Measurements from ENCODE around the gene DNAH6.
"Not testable (repeated sequence)": the region's sequence is repeated elsewhere in the genome, so short reads cannot be mapped to it uniquely, and the experiment has no call there.

Gene DNAH6

DNA sequence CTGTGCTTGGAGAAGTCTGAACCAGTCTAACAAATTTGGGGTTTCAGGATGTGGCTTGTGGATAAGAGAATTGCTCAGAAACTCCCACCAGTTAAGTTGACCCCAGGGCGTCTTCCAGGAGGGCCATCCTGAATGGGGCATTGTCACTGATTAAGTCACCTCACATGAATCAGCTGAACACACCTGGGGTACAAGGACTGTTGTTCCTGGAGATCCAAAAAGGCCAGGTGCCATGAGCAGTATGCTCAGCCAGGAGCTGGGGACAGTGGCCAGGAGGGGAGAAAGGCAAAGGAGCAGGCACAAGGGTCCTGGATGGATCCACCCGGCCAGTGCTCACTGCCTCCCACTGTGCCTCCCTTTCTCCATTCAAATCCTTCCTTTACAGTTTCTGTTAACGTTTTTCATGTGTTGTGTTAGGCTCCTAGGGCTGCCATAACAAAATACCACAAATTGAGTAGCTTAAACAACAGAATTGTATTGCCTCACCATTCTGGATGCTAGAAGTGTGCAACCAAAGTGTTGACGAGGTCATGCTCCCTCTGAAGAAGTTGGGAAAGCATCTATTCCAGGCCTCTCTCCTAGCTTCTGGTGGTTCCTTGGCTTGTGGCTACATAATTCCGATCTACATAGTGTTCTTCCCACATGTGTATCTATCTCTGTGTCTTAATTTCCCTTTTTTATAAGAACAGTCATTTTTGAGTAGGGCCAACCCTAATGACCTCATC is 331.2 kb downstream of the DNAH6 start:
- no peak for DNase-seq

DNA sequence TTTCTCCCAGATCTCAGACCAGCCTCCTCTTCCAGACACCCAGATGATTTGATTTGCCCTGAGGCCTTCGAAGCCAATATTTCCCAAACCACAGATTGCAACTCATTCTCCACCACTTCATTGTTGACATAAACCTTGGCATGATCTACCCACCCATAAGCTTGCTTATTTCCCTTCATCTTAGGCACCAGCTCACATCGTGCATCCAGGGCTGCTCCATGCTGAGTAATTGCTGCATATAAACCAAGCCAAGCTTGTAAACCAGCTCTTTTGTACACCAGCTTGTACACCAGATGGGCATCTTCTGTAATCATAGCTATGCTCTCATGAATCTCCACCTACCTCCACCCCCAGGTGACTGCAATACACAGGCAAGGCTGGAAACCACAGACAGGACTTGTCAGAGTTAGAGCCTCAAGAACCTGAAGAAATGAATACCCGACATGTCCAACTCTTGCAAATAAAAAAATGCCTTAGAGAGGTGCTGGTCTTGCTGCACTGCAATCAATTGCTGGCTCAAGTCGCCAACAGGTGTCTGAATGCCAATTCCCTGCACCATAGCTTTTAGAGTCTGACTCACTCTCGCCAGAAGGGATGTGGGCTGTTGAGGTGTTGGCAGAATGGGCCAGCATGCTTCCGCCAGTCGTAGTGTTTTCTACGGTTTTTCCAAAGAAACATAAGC is 333.1 kb downstream of the DNAH6 start:
- peak; percentile 34 for DNase-seq

DNA sequence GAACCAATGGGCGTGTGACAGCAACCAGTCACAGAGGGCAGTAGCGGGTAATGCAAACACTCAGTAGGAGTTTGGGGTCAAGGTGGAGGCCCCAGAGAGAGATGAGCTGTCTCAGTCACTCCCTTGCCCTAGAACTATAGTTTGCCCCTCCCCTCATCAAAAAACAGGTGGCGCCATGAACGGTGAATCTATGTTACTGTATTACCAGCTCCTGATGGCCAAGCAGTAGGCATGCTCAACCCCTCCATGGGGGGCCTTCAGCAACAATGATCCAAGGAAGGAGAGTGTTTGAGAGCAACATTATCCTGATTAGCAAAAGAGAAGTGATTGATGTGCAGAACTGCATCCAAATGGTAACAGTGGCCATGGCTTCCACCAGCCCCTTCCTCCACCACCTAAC is 334.2 kb downstream of the DNAH6 start:
- no peak for DNase-seq

DNA sequence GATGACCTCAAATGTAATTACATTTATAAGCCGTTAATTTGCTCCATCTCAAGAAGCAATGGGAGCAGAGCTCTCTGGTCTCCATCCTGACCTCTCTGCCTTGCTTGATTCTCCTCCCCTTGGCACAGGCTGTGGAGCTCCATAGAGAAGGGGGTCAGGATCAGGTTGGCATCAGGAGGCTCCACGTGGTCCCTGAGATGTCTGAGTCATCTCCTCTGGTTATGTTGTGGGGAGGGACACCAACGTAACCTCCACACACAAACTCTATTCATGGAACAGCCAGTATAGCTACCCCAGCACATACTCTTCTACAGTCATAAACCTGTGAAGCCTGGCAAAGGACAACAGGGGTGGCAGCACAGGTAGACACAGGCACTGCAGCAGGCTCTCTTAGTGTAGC is 335.6 kb downstream of the DNAH6 start:
- DNase-seq: no peak

DNA sequence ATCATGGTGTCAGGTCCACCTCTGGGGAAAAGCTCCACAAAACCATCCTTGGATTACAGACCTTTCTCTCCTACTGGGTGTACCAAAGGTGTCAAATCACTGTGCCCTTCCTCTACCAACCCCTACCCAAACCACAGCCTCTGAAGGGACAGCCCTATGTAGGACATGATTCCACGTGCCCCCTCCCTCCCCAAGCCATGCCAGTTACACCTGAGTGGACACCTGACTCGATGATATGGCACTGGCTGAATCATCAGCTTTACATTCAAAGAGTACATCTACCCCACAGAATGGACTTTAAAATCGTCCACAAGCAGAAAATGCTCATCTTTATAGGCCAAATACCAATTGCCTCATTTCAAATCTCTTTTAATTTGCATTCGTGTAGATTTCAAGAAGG is 338.6 kb downstream of the DNAH6 start:
- no peak for DNase-seq

DNA sequence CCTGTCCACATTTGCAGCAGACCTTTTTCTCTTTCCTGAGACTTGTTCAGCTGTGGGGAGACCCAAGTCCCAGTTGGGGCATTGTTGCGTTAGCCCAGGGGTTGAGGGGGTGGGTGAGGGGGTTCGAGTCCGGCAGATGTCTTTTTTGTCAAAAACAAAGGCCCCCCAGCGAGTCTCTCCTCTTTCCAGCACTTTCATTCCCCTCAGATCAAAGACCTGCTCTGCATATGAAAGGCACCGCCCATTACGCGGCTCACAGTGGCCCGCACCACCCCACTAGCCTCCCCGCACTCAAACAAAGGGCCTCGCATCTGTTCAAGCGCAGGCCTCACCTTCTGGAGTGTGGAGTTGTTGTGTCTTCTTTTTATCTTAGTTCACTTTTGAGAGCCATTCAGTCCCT is 339.4 kb downstream of the DNAH6 start:
- DNase-seq: no peak

DNA sequence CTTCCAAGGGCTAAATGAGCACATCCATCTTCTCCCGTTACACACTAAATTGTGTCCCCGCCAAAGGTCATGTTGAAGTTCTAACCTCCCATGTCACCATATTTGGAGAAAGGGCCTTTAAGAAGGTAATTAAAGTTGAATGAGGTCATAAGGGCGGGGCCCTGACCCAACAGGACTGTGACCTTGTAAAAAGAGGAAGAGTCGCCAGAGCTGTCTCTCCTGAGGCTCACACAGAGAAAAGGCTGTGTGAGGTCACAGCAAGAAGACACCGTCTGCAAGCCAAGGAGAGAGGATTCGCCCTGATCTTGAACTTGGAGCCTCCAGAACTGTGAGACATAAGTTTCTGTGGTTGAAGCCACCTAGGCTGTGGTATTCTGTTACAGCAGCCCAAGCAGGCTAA is 340.5 kb downstream of the DNAH6 start:
- DNase-seq: peak; percentile 60

DNA sequence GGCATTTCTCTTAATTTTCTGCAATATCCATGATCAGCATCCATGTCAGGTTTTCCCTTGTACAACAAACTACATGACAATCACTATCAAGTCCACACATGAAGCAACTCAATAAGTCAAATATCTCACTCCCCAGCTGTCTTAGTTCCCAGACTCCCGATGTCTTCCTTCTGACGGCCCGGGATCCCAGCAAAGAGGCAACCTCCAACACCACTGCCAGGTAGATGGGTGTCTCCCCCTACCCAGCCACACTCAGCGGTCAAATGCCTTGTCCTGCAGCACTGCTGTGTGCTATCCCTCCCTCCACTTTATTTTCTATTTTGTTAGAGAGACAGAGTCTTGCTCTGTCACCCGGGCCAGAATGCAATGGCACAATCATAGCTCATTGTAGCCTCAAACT is 341.3 kb downstream of the DNAH6 start:
- no peak for DNase-seq

DNA sequence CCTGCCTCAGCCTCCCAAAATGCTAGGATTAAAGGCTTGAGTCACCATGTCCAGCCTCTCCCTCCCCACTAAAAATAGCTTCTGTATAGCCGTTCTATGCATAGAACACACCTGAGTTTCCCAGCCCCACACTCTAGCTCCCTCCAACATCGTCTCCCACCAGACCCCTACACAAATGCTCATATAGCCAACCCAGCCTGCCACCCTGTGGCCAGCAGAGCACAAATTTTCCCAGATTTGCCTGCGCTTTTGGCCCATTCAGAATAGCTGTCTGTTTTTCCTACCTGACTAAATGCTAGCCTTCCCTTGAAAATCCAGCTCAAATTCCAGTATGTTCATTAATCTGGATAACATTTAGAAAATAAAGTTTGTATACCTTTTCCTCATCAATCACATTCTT is 341.8 kb downstream of the DNAH6 start:
- DNase-seq: no peak

DNA sequence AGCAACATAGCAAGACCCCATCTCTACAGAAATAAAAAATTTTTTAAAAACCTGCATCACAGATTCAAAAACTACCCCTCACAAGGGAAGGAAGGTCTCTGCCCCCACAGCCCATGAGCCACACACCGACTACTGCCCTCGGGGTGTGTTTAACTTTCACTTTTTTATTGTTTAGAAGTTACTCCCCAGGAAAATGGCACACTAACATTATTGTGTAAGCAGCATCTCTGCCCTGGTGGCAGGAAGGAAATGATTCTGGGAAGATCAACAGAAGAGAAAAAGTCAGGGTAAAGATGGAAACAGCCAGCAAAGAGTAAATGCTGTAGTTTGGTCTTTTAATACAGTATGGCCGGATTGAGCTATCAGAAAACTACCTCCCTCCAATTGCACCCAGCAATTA is 342.6 kb downstream of the DNAH6 start:
- no peak for DNase-seq

DNA sequence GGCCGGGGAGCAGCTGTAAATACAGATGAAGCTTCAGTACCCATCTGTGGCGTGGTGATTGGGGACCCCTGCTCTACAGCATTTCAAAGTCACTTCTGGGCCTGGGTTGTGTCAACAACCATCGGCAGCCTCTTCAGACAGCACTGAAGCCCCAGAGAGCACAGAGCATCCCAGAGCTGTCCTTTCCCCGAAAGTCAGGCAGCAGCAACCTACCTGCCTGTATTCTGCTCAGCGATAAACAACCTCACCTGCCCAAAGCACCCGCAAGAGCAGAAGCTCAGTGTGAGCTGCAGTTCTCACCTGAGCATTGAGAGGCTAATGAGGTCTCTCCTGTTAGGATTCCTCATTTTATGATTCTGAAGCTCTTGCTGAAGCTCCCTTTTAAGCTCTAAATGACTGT is 345.2 kb downstream of the DNAH6 start:
- DNase-seq: no peak

DNA sequence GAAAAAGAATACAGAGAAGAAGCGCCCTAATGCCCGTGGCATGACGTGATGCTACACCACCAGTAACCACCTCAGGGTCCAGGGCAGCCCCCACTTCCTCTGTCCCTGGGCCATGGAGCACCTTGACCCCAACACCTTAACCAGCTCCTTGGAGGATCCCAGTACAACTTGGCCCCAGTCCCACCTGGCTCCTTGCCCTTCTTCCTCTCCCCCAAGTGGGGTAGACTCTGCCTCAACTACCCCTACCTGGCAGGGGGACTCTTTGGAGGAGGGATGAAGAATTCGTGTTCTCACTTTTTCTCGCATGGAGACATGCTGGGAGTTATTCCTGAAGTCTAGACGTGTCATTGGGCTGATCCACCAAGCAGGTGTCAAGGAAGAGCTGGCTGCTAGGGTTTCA is 345.7 kb downstream of the DNAH6 start:
- DNase-seq: no peak

DNA sequence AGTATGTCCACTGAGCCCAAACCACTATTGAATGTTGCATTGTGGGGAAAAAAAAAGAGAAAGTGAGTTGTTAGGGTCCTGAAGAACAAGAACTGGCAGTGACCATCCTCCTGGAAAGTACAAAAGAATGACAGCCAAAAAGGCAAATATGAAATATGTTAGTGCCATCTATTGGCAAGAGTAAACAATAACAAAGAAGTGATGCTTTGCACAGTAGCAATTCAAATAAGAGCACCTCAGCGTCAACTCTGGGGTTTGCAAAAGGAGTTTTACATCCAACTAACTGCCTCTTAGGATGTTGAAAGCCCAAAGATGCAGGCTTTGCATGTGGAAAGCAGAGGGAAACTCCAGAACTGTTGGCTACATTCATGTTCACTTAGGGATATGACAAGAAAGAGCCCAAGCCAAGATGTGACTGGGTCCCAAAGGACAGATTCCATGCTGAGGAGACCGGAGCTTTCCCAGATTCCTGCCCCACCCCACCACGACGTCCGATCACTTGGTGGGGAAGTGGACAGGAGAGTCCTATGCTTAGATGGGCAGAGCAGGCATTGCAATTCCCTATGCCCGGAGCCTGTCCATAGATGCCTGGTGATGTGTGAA is 349.0 kb downstream of the DNAH6 start:
- no peak for DNase-seq

DNA sequence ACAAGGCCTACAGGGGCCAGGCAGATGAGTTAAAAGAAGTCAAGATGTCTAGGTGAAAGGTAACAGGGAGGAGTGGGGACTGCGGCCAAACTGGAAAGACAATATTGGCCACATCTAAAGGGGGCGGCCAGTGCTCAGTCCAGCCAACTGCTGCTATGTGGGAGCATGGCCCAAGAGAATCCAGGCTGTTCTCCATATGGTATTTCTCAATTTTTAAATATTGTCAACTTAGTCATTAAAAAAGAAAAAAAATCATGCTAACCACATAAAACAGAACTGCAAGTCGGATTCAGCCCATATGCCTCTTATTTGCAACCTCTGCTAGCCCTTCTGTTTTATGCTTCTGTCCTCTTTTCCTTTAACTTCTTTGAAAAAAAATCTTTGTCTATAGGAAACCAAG is 349.8 kb downstream of the DNAH6 start:
- no peak for DNase-seq

DNA sequence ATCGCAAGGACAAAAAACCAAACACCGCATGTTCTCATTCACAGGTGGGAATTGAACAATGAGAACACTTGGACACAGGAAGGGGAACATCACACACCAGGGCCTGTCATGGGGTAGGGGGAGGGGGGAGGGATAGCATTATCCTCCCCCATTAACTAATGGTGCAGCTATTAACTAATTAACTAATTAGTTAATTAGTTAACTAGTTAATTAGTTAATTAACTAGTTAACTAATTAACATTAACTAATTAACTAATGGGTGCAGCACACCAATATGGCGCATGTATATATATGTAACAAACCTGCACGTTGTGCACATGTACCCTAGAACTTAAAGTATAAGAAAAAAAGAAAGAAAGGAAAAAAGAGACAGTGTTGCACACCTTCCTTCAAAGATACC is 352.0 kb downstream of the DNAH6 start:
- not testable (repeated sequence) for DNase-seq

All from CD4-positive, alpha-beta T cell treated with Interleukin-15 for 1 hour (primary cell).